PFSK-1 (cell line): ENCODE results near the gene FYB1.

ENCODE experiments used
- FOXP2 ChIP-seq: optimal IDR thresholded peaks from 2 replicates; pipeline ENCODE3; 2011; ENCODE audit warnings: borderline replicate concordance, control low read depth, inconsistent platforms; ENCODE audit not compliant: insufficient read depth; ENCODE audit errors: extremely low read length, extremely low read depth
- POLR2AphosphoS5 ChIP-seq: IDR thresholded peaks from 2 replicates; pipeline ENCODE4 v1.6.1; 2012; ENCODE audit warnings: low read depth, mild to moderate bottlenecking, control low read depth, low read length, moderate library complexity
- SIN3A ChIP-seq: IDR thresholded peaks from 2 replicates; pipeline ENCODE4 v1.6.1; 2012; ENCODE audit warnings: mild to moderate bottlenecking, low read length, moderate library complexity, borderline replicate concordance; ENCODE audit not compliant: insufficient read depth
- TAF1 ChIP-seq: IDR thresholded peaks from 2 replicates; pipeline ENCODE4 v1.6.1; 2012; ENCODE audit warnings: low read length, control low read depth, borderline replicate concordance; ENCODE audit not compliant: insufficient read depth
- TF ChIP-seq, protein P1 (sequence below), 2 experiments: IDR thresholded peaks; 2 replicates each; pipeline versions ENCODE4 v1.6.1 to v1.8.0; 2011 to 2012; ENCODE audit warnings: low read depth in 2 of 2, low read length in 2 of 2, control low read depth in 1 of 2, inconsistent platforms in 1 of 2, mild to moderate bottlenecking in 1 of 2, moderate library complexity in 1 of 2; ENCODE audit not compliant: insufficient read depth in 1 of 2

FYB1 gene

DNA sequence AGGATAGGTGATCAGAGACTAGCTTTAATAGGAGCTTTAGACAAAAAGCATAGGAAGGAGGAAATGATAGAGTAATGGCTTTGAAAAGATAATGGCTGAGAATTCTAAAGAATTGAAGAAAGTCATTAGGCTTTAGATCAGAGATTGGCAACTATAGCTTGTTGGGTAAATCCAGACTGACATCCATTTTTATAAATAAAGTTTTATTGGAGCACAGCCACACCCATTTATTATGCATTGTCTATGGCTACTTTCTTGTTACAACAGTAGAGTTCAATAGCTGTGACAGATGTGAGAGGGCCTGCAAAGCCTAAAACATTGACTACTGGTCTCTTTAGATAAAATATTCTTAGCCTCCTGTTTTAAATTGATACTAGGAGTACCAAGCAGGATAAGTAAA lies 40.7 kb upstream of the FYB1 start:
- no peak for TF ChIP-seq POLR2AphosphoS5
- TF ChIP-seq TAF1: no peak
- TF ChIP-seq SIN3A: no peak
- TF ChIP-seq FOXP2: no peak
- TF ChIP-seq, protein P1, sequence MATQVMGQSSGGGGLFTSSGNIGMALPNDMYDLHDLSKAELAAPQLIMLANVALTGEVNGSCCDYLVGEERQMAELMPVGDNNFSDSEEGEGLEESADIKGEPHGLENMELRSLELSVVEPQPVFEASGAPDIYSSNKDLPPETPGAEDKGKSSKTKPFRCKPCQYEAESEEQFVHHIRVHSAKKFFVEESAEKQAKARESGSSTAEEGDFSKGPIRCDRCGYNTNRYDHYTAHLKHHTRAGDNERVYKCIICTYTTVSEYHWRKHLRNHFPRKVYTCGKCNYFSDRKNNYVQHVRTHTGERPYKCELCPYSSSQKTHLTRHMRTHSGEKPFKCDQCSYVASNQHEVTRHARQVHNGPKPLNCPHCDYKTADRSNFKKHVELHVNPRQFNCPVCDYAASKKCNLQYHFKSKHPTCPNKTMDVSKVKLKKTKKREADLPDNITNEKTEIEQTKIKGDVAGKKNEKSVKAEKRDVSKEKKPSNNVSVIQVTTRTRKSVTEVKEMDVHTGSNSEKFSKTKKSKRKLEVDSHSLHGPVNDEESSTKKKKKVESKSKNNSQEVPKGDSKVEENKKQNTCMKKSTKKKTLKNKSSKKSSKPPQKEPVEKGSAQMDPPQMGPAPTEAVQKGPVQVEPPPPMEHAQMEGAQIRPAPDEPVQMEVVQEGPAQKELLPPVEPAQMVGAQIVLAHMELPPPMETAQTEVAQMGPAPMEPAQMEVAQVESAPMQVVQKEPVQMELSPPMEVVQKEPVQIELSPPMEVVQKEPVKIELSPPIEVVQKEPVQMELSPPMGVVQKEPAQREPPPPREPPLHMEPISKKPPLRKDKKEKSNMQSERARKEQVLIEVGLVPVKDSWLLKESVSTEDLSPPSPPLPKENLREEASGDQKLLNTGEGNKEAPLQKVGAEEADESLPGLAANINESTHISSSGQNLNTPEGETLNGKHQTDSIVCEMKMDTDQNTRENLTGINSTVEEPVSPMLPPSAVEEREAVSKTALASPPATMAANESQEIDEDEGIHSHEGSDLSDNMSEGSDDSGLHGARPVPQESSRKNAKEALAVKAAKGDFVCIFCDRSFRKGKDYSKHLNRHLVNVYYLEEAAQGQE (IDR thresholded peaks at IDR 0.05; ENCODE audit: insufficient read depth in 1 of 2, low read depth in 2 of 2, low read length in 2 of 2): no peak

DNA sequence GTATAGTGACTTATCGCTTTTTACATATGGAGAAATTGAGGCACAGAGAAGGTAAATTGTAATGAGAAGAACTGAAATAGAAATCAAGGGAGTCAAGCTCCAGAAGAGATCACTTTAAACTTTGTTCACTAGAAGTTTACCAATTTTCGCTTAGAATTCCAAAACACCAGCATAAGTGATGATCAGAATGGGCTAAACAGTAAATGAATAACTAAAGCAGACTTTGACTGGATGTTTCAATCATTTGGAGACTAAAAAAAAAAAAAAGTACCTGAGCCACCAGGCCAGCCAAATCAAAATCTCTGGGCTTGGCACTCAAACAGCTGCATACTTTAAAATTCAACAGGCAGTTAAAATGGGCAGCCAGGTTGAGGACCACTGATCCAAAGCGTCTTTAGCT lies 38.2 kb upstream of the FYB1 start:
- no peak for TF ChIP-seq TAF1
- TF ChIP-seq FOXP2: no peak
- TF ChIP-seq, protein P1 (IDR thresholded peaks at IDR 0.05; ENCODE audit: insufficient read depth in 1 of 2, low read depth in 2 of 2, low read length in 2 of 2): no peak
- TF ChIP-seq SIN3A: no peak
- TF ChIP-seq POLR2AphosphoS5: no peak

DNA sequence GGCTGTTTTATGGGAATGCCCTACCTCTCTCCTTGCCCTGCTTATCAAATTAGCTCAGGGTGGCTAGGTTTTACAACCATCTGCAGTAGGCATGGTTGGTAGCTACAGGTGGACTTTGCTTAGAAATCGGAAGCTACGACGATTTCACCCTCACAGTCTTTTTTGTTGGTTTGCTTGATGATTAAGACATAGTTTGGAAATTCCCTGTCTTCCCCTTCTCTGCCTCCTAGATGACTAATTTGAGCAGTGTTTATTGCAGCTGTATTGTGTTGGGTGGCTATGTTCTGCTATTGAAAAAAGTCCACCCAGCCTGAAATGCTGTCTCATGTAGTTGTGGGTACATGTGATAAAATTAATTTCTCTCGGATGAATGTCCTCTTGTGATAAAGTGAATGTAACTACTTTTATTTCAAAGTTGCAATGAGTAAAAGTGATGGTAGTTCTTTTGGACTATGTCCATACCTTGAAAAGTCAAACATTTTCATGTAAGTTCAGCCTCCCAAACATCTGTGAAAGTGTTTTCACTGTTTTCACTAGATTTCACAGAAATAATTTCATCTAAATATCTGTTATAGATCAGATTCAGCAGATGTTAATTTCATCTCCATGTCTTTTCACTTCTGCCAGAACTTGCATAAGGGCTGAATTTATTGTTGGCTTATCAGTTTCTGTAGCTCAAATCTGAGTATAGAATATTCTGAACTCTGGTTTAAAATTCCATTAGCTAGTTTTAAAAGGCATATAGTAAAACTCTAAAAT lies 37.3 kb upstream of the FYB1 start:
- TF ChIP-seq TAF1: no peak
- TF ChIP-seq POLR2AphosphoS5: no peak
- TF ChIP-seq SIN3A: no peak
- no peak for TF ChIP-seq FOXP2
- TF ChIP-seq, protein P1 (IDR thresholded peaks at IDR 0.05; ENCODE audit: insufficient read depth in 1 of 2, low read depth in 2 of 2, low read length in 2 of 2): no peak

DNA sequence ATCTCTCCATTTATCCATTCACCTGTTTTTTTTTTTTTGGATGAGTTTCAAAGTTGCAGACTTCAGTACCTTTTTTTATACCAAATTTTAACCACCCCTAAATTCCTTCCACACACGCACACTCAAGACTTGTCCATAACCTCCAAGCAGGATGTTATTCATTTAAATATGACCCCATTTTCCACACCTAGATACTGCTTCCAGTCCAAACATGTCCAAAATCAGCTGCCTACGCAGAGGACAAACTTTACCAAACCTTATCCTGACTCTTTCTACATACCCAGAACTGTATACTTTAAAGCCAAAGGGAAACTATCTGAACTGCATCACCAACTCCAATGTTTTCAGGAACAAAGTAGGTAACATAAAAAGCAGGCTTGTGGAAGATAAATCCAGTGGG lies 36.0 kb upstream of the FYB1 start:
- no peak for TF ChIP-seq POLR2AphosphoS5
- TF ChIP-seq, protein P1 (IDR thresholded peaks at IDR 0.05; ENCODE audit: insufficient read depth in 1 of 2, low read depth in 2 of 2, low read length in 2 of 2): no peak
- no peak for TF ChIP-seq FOXP2
- no peak for TF ChIP-seq TAF1
- TF ChIP-seq SIN3A: no peak

DNA sequence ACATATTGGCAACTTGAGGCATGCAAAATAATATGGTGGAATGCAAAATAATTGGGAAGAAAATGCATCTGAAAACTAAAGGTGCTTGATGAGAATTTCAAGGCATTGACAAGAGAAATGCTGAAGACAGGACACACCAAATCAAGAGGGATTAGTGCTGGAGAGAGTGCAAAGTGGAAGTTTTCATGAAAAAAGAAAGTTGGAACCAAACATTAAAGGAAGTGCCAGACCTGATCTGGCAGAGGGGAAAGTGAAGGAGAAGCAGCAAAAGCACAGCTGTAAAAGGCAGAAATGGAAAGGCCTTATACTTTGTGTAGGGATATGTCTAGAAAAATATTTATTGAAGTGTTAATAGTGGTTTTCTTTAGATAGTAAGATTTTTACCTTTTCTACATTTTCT lies 35.3 kb upstream of the FYB1 start:
- TF ChIP-seq, protein P1 (IDR thresholded peaks at IDR 0.05; ENCODE audit: insufficient read depth in 1 of 2, low read depth in 2 of 2, low read length in 2 of 2): no peak
- TF ChIP-seq POLR2AphosphoS5 (no peak), SIN3A (no peak), TAF1 (no peak), FOXP2 (no peak)
